Endothelial cell of umbilical vein (primary cell): ENCODE data around the gene COG5. TPM values are rescaled to one million over a fixed set of nuclear protein-coding genes. Genes with fewer than 3 reads are reported as not detected.

Experiments
- BruUV-seq: library from RNA; stranded (reverse); fragments of 400-500 nt; replicated peaks from 2 replicates; lab custom pipeline; 2021; lab: Mats Ljungman, UMichigan
- CTCF ChIA-PET: fragments of 300-600, 350-600 bp; sonication (Branson Sonifier 250); formaldehyde crosslinking; loops from one replicate; lab custom pipeline; 2021; ENCODE audit warnings: antibody characterized with exemption, inconsistent platforms; lab: Charles Lee
- POLR2A ChIA-PET: fragments of 300-600, 350-600 bp; sonication (Branson Sonifier 250); formaldehyde crosslinking; loops from one replicate; lab custom pipeline; 2021; ENCODE audit warnings: antibody characterized with exemption, inconsistent platforms; lab: Charles Lee
- DNase-seq: peaks from one replicate; pipeline ENCODE4 v3.0.0-alpha.2; 2011; ENCODE audit warnings: low read depth, low spot score
- FAIRE-seq: peaks from 2 replicates; lab custom pipeline; 2011; peaks lifted over from hg19 to GRCh38; lab: Jason Lieb, UNC
- H2AFZ ChIP-seq: 2 replicates; pipeline ENCODE4 v1.6.0; 2012; ENCODE audit warnings: low read depth, low read length, control low read depth, inconsistent platforms
- H3K27ac ChIP-seq: 2 replicates; pipeline ENCODE4 v1.5.1; 2011; ENCODE audit warnings: low read depth, mild to moderate bottlenecking, control low read depth, low read length, moderate library complexity; ENCODE audit not compliant: insufficient read depth
- H3K27me3 ChIP-seq, 2 experiments: 2 replicates each; pipeline versions ENCODE4 v1.6.0 to v1.6.1; 2011; ENCODE audit warnings: low read length in 2 of 2, mixed read lengths in 1 of 2; ENCODE audit not compliant: control insufficient read depth in 2 of 2, insufficient read depth in 2 of 2
- H3K36me3 ChIP-seq, 2 experiments: 2 replicates in 1 of 2; 3 replicates in 1 of 2; pipeline ENCODE4 v1.5.1; 2011; ENCODE audit warnings: low read length in 2 of 2, mild to moderate bottlenecking in 1 of 2, moderate library complexity in 1 of 2; ENCODE audit not compliant: control insufficient read depth in 2 of 2, insufficient read depth in 2 of 2; ENCODE audit errors: extremely low read depth in 1 of 2
- H3K4me1 ChIP-seq: 3 replicates; pipeline ENCODE4 v1.5.1; 2011; ENCODE audit warnings: mild to moderate bottlenecking, low read length; ENCODE audit not compliant: control insufficient read depth, insufficient read depth; ENCODE audit errors: extremely low read depth
- H3K4me2 ChIP-seq: 2 replicates; pipeline ENCODE4 v1.6.1; 2011; ENCODE audit warnings: low read length, control low read depth, mixed read lengths; ENCODE audit not compliant: insufficient read depth
- H3K4me3 ChIP-seq, 3 experiments: fragments of 200-600 bp in 1 of 3; sonication (generic), shearing (Covaris generic) in 1 of 3; replicated peaks in 1 of 3; 2 replicates each; pipeline ENCODE4 v1.5.1; 2011 to 2016; ENCODE audit warnings: control low read depth in 3 of 3, low read length in 3 of 3, mild to moderate bottlenecking in 2 of 3, inconsistent platforms in 1 of 3, low read depth in 1 of 3, moderate library complexity in 1 of 3; ENCODE audit not compliant: insufficient read depth in 1 of 3
- H3K79me2 ChIP-seq: 2 replicates; pipeline ENCODE4 v1.6.0; 2012; ENCODE audit warnings: low read length, inconsistent platforms; ENCODE audit not compliant: control insufficient read depth, insufficient read depth
- H3K9ac ChIP-seq: replicated peaks from 2 replicates; pipeline ENCODE3; 2011; ENCODE audit warnings: low read length, control low read depth; ENCODE audit not compliant: insufficient read depth; ENCODE audit errors: extremely low read depth
- H3K9me1 ChIP-seq: replicated peaks from 3 replicates; pipeline ENCODE4 v1.6.0; 2011; ENCODE audit warnings: mild to moderate bottlenecking, low read length; ENCODE audit not compliant: control insufficient read depth, insufficient read depth; ENCODE audit errors: extremely low read depth
- H3K9me3 ChIP-seq: replicated peaks from 2 replicates; pipeline ENCODE4 v1.5.1; 2012; ENCODE audit warnings: low read length, inconsistent platforms; ENCODE audit not compliant: control insufficient read depth, insufficient read depth
- H4K20me1 ChIP-seq: replicated peaks from 2 replicates; pipeline ENCODE3; 2011; ENCODE audit warnings: mild to moderate bottlenecking, low read length; ENCODE audit not compliant: control insufficient read depth, insufficient read depth; ENCODE audit errors: extremely low read depth
- MYC ChIP-seq: IDR thresholded peaks from one replicate; pipeline ENCODE4 v1.6.1; 2011; ENCODE audit warnings: mild to moderate bottlenecking, low read depth, low read length
- POLR2A ChIP-seq: IDR thresholded peaks from 2 replicates; pipeline ENCODE4 v1.6.1; 2012; ENCODE audit warnings: low read depth, mild to moderate bottlenecking, control low read depth, low read length
- dilution Hi-C: fragments of 300-500 bp; cut with MboI; formaldehyde crosslinking; loops from one replicate; pipeline ENCODE4 v1.15.0; 2019; ENCODE audit warnings: low sequenced_read_pairs; ENCODE audit not compliant: extremely low pct_ligation_motif_present
- intact Hi-C: fragments of 100-400 bp; cut with micrococcal nuclease; formaldehyde crosslinking; loops from one replicate; pipeline ENCODE4 v1.10.0; 2022
- polyA plus RNA-seq, 4 experiments: library from polyadenylated mRNA; depleted of rRNA in 3 of 4; stranded (reverse) in 3 of 4; unstranded in 1 of 4; fragments of >200 nt; gene quantifications; 2 replicates each; pipeline versions ENCODE4 v1.2.1 to v1.2.3, GENCODE V29; 2011 to 2012; ENCODE audit warnings: missing spikeins in 1 of 4
- total RNA-seq: library from RNA; stranded (reverse); gene quantifications from 2 replicates; pipeline ENCODE4 v1.2.3, GENCODE V29; 2021

COG5 gene
- total and polyA plus RNA-seq, 2 donors (not counting 3 experiments of a cell fraction or from before 2014, with no cell fraction given): 18.8 to 45.3 TPM

DNA sequence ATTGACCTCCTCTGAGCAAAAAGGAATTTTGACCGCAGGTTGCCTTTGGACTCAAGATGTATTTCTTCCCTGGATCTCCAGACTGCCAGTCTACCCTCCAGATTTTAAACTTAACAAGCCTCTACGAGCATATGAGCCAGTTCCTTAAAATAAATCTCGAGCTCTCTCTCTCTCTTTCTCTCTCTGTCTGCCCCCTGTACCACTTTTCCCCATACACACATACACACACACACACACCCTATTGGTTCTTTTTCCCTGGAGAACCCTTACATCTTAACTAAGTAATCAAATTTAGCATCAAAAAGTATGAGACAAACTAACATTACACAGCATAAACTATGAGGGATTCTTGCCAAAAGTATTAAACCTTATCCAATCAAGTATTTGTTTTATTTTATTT lies 27.7 kb upstream of the COG5 start:
- H3K79me2 ChIP-seq: peaks cover 33% of the 10 kb centered on the region
- peaks cover 5 to 6% of the 10 kb centered on the region in 2 experiments for H3K36me3 ChIP-seq
- H3K9ac ChIP-seq: no peak overlapping the region
- no peak overlapping the region for H3K4me2 ChIP-seq
- FAIRE-seq (no peak), DNase-seq (no peak)
- H3K27ac ChIP-seq: no peak overlapping the region
- H3K9me1 ChIP-seq: no peaks in the 10 kb centered on the region
- no peaks in the 10 kb centered on the region for H4K20me1 ChIP-seq
- H2AFZ ChIP-seq: no peak overlapping the region
- H3K9me3 ChIP-seq: no peaks in the 10 kb centered on the region
- no TSS peak for BruUV-seq
- no peak overlapping the region for H3K4me3 ChIP-seq
- H3K27me3 ChIP-seq: no peaks in the 10 kb centered on the region
- intact Hi-C loops: loop anchor here (10.0 kb wide), 1 partner anchor 127 kb away; no protein-coding TSS in a partner anchor
- TF ChIP-seq MYC: no peak
- dilution Hi-C loops: no loop called here
- CTCF ChIA-PET: interaction anchor here (1.4 kb wide), 1 partner anchor 10 kb away, joined by 4 read pairs; no protein-coding TSS in a partner anchor
- POLR2A ChIA-PET: no interaction called here
- peaks cover 37% of the 10 kb centered on the region for H3K4me1 ChIP-seq

DNA sequence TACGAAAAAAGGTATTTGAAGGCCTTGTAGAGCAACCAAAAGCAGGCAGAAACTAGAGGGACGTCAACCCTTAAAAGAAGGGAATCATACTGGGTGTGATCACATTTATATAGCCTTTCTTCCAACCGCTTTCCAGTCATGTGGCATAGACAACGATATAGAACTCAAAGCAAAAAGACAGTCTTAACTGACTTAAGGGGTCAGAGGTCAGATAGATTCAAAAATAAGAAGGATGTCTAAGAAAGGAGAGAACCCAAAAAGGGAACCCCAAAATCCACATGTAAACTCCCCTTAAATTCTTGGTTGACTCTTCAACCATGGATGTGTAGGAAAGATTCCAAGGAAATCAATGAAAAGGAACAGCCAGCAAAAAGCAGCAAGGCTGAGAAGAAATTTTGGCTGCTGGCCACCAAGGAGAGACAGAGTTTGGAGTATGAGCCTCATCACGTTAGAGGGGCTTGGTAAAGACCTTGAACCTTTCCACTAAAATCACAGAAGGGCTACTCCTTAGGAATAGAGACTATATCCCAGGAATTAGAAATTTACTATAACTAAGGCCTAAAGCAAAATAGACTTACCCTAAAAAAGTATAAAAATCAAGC lies 24.9 kb upstream of the COG5 start:
- BruUV-seq: no TSS peak
- Histone ChIP-seq H3K27ac (no peak overlapping the region), H3K4me3 (no peak overlapping the region), H3K27me3 (no peaks in the 10 kb centered on the region), H3K79me2 (peaks cover 58% of the 10 kb centered on the region), H3K9me1 (peaks cover 3% of the 10 kb centered on the region), H3K4me2 (no peak overlapping the region), H3K9me3 (no peaks in the 10 kb centered on the region), H3K9ac (no peak overlapping the region), H4K20me1 (no peaks in the 10 kb centered on the region), H3K4me1 (peaks cover 14% of the 10 kb centered on the region), H2AFZ (no peak overlapping the region), H3K36me3 (peaks cover 7 to 23% of the 10 kb centered on the region in 2 experiments)
- ChIA-PET CTCF (interaction anchor here (1.4 kb wide), 1 partner anchor 286 kb away, joined by 4 read pairs; no protein-coding TSS in a partner anchor), POLR2A (no interaction called here)
- dilution Hi-C loops (no loop called here), intact Hi-C loops (no loop called here)
- no peak for TF ChIP-seq POLR2A
- FAIRE-seq: no peak
- no peak for DNase-seq
